Hematopoietic multipotent progenitor cell treated with erythropoietin and hydrocortisone succinate and interleukin-3 and kit ligand, for 15 days (in vitro differentiated cells): Measurements from ENCODE around the gene ADAM12.

Experiments used
- DNase-seq: peaks from one replicate; pipeline ENCODE4 v3.0.0-alpha.2; 2015; ENCODE audit warnings: low spot score

The ADAM12 gene

DNA sequence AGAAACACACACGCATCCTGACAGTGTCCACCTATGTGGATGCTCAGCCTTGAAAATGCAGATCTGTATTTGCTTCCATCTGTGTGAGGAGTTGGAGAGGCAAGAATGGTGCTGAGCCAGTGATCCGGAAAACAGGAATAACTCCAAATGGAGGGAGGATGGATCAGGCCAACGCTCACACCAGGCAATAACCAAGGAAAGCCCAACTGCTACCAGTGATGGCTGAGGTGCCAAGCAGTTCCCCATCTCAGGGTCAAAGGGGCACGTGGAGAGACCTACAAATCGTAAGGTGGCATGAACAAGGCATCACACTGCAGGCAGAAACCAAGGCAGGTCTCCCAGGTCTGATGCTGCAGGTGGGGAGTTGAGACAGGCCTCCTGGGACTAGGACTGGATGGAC, 153.6 kb downstream of the ADAM12 start:
- no peak for DNase-seq

DNA sequence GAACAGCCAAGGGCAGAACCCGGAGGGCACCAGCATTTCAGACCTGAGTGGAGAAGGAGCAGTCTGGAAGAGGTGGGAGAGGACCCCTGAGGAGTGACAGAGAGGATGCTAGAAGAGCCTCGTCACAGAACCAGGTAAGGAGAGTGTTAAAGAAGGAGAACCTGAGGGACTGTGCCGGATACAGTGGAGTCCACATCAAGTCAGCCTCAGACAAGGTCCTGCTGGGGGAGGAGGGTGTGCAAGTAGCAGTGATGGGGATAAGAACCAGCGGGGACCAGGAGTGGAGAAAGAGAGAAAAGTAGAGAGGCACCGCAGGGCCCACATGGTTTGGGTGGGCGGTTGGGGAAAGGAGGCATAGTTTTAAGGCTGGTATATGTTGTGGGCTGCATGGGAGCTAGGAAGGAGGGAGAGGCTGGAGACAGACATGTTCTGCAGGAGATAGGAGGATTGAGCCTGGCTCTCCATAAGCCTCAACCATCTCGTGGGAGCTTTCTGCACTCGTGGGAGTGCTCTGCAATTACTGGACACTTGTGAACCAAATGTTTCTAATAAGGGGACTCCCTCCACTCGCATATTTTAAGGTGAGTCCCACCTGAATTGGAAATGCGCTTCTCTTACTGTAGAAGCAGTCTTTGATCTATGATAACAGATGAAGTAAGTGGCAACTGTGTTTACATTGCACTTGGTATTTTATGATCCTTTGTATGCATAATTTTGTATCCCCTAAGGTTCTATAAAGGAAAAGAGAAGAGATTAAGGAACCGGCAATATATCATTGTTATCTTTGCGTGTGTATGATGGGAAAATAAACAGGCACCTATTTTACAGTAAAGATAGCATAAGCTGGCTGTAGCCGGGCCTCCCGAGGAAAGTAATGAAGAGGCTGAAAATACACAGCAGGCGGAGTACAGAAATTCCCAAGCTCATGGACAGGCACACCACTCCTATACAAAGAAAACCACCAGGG, 154.8 kb downstream of the ADAM12 start:
- DNase-seq: no peak

DNA sequence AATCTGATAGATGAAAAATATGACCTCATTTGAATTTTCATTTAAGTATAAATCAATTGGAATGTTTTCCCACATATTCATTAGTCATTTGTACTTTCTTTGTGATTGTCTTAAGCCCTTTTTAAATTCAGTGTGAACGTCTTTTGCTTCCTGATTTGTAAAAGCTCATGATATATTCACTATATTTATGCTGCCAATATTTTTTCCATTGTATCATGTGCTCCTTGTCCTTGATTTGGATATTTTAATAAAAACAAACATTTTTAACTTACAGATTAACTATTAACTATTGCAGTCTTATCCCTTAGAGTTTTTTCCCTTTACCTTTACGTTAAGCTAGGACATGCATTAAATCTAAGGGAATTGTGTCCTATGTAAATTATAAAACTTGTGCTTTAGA, 157.7 kb downstream of the ADAM12 start:
- DNase-seq: no peak

DNA sequence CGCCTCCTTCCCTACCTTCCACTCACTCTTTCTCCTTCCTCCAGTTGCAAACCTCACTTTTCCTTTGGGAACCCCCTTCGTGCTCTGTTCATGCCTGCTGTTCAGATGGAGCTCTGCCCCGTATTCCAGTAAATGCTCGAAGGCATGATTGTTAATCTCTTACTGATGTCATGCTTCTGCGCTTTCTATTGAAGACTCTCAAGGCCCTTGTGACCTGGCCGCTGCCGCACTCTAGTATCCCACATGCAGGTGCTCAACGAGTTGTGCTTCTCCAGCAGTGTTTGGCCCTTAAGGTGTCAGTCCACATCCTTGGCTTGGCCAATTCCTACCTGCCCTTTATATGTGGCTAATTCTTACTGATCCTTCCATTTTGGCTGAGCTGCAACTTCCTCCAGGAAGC, 158.6 kb downstream of the ADAM12 start:
- DNase-seq: no peak

DNA sequence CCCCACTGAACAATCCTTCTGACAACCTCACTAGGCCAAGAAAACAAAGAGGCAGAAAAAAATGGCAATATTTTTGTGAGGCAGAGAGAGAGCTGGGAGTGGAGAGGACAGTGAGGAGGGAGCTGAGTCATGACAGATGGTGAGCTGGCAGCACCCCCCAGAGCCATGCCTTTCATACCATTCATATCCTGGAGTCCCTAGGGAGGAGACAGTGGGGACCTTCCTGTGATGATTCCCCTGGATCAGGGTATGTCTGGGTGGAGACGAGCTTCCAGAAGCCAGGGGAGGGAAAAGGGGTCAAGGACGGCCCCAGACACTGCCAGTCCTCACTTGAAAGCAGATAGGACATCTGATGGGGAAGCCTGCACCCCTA, 160.5 kb downstream of the ADAM12 start:
- no peak for DNase-seq

DNA sequence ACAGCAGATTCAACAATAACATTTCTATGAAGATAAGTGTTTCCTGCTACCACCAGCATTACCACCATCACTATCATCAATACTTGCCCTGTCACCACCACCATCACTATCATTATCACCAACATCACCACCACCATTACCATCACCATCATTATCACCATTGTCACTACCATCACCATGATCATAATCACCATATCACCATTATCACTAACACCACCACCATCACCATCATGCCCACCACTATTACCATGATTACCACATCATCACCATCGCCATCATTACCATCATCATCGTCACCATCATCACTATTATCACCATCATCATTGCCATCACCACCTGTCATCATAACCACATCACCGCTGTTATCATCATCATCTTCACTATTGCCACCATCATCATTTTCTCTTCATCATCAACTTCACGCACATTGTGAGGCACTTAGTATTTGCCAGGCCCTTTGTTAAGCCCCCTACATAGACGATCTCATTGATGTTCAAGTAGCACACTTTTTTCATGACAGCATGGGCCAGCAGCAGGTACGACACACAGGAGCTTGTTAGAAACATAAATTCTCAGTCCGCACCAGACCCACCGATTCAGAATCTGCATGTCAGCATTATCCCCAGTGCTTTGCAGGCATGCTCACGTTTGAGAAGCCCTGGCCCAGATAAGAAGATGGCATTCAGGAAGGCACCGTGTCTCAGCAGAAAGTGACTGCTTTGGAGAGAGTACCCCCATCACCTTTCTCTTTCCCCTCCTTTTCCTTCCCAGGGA, 161.1 kb downstream of the ADAM12 start:
- no peak for DNase-seq

DNA sequence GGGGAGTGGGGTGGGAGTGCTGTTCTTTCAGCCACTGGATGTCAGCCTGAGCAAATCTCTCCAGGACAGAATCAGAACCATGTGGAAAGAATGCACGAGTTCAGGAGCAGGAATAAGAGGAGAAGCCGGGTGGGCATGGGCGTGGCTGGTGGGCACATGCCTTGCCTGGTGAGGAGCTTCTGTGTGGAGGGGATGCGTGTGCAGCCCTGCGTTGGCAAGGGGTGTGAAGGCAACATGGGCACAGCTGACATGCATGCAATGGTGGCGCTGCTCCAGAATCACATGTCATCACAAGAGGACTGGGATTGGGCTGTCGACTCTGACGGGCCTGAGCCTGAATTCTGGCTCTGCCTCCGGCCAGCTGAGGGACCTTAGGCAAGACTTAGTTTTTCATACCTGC, 162.1 kb downstream of the ADAM12 start:
- no peak for DNase-seq

DNA sequence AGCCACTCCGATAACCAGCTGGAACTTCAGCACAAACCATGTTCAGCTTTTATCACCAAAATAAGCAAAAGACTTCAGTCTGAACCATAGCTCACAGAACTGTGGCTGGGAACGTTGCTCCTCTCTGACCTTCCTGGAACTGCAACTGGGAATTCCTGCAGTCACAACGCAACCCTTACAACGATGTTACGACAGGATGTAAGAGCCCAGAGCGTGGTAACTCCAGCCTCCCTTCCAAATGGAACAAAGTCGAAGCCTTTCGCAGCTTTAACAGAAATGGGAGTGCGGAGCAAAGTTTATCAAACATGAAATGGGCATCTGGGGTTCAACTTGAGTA, 162.6 kb downstream of the ADAM12 start:
- DNase-seq: no peak

DNA sequence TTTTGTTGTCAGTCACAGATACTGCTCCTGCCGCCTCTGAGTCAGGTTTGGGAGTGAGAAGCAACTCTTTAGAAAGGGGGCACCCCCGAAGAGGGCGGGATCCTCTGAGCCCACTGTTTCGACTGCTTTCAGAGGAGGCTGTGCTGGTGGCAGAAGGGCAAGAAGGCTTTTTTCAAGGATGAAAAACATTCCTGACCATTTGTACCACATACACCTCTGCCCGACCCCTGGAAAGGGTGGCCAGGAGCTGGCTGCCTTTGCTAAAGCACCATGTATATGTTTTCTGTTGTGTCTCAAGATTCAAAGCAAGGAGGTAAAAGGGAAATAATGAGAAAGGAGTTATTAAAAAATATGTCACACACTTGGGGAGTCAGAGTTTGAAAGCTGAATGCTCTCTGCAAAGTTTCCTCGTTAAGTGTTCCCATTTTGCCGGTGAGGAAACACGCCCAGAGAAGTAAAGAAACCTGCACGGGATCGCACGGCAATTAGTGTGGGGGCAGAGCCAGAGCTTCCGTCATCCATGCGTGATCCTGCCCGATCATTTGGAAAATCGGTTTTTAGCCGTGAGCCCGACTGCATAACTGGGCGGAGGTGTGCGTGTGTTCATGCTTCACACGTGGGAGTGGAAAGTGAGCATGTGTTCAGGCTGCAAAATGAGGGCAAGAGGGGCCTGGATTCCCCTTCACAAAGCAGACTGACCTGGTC, 163.2 kb downstream of the ADAM12 start:
- no peak for DNase-seq

DNA sequence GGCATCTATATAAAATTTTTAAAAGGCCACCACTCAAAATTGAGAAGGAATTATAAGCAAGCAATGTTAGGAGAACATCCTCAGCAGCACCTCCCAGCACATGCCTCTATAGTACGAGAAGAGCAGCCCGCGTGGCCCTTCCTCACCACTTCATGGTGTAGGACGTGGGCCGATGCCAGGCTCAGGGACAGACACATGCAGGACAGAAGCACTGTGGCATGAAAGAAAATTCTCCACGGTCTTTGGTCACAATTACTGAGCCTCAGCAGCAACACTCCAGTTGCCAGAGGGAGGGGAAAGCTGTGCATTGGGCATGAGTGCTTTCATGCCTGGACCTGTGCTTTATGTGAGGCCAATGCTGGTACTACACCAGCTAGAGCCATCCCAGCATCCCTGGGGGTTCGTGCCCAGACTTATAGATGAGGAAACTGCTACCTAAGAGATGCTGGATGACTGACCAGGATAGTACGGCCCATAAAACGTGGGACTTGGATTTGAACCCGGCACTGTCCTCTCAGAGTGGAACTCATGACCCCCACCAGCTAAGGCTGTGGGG, 164.7 kb downstream of the ADAM12 start:
- no peak for DNase-seq

DNA sequence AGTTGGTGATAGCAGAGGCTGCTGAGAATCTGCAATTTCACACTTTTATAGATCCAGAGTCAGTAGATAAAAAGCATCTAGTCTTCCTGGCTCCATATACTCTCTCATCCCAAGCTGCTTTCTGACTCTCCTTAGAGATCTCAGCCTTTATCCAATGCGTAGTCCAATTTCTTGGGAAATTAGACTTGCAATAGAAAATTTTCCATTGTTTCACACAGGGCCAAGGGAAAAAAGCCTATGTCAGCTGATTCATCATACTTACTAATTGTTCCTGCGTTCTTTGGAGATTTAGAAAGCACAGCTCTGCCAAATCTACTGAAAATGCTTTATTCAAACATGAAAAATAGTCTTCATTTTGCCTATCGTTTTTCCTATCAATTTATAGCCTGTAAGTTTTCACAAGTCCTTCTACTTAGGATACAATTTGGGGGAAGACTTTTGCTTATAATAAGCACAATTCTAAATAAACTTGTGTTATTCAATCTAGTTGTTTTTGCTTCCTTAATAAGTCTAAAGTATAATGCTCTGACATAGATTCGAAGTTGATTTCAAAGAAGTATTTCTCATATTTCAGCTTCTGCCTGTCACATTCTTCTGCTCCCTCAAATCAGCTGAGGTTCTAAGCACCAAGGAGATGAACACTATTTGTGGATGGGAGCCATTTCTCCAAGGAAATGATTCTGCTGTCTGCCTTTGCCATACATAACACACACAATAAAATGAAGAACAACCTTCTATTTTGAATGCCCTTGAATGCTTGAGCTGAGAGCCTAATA, 165.4 kb downstream of the ADAM12 start:
- no peak for DNase-seq

DNA sequence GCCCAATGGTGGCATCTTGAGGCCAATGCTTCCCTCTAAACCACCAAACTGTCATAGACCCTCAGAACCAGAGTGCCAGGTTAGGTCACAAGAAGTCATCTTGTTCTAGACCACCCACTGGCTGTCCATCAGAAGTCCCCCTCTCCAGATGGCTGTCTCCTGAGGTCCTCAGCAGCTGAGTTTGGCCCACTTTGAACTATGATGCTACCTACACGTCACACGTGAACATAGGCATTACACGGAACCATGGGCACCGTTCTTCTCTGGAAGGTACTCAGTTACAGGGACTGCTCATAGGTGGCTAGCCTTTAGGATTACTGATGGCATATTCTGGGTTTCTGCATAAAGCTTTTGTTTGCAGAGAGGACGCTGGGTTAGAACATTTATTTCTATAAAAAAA, 166.4 kb downstream of the ADAM12 start:
- no peak for DNase-seq

DNA sequence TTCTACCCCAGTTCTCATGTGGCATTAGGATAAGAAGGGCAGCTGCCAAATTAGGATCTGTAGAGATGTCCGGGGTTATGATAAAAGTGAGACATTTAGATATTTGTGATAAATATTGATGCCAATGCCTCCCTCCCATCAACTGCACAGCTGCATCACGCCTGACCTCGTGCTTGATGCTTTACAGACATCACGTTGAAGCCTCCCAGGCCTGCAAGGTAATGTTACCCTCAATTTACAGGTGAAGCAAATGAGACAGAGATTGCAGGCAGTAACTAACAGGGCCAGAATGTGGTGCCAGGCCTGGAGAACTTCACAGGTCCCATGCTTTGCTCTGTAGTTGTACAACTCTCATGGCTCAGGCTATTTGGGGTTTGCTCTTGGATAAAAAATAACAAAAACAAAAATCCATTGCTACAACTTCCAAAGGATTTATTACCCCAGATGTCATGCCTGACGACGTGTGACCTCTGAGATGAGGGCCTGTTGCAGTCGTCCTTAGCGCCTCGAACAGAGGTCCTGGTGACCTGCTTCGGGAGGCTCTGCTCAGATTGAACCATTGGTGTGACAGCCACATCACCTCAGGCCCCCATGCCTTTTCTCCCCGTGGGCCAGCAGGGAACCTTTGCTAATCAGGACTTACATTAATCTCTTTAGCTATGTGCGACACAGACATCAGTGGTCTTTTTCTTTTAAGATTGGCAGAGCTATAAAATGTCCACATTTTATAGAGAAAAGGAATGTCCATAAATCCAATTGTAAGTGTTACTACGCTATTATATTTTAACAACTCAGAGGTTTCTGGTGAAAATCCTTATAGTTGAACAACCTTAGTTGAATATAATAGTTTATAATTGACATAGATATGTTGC, 169.3 kb downstream of the ADAM12 start:
- DNase-seq: no peak

DNA sequence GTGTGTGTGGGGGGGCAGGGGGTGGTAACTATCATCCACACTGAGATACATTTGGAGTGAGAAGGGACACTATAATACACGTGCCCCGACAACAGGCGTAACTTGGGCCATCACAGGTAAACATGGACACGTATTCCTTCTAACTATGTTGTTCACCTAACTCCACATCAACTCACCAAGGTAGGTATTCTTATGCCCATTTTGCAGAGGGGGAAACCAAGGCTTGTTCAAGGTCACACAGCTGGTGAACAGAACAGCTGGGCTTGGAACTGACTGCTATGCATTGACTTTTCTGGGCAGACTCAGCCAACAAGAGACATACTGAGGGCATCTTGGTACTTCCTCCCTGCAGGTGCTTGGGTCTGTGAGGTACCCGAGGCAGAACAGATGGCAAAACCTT, 170.1 kb downstream of the ADAM12 start:
- no peak for DNase-seq

DNA sequence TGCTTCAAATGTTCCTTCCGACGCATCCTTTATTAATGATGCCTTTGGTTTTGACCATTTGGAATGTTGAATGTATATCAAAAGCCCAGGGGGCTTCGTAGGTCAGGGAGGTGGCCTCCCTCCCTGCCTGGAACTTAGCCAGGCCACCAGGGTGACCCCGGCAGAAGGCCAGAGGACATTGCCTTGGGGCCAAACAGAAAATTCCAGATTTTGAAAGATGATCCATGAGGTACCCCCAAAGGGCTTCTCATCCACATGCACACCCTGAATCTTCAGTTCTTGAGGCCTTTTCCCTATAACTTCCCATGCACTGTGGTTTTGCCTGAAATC, 171.7 kb downstream of the ADAM12 start:
- no peak for DNase-seq

DNA sequence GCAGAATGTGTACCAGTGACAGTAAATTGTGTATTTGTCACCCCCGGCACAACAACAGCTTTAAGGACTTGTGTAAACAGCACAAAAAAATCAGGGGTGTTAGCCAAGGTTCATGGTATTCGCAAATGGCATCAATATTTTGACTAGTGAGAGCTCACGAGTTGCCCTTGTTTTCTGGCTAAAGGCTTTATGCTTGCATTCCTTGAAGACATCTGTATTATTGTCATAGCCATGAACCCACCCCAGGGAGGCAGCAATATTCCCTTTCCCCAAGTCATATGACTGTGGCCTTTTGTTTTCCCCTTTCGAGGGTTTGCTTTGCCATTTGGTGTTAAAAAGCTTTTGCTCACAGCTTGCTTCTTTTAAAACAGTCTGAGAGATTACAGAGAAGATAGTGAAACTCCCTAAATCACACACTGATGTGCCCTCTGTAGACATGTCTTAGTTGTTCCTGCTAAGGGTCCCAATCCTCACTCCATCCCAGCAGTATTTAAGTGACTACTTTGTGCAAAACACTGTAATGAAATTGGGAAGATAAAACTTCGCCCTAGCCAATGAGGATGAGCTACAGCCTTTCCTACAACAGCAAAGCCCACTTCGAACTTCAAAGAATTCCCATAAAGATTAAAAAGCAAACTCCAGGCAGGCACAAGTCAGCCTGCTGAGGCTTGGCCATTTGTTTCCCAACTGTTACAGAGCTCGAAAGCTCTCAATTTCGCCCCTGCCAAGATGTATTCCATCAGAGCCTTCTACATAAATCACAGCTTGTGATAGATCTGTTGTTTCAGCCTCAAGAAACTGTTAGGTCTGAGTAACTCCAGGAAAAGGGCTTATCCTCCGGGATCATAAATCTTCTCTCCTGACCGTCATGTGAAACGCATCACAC, 172.3 kb downstream of the ADAM12 start:
- DNase-seq: no peak

DNA sequence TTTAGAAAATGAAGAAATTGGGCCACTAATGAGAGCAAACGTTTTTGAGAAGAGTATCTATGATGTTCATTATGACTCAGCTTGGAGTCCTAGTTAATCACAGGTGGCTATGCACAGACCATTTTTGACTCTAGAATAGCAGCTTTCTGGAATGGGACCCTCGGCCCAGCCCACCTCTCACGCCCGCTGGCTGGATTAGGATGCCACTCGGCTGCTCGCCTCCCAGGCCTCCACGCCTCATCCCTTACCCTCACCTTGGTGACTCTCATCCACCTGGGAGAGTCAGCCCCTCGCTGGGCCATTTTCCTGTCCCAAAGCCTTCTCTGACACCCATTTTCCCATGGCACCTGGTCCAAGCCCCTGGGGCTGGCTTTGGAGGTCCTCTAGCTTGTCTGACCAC, 173.6 kb downstream of the ADAM12 start:
- DNase-seq: no peak

DNA sequence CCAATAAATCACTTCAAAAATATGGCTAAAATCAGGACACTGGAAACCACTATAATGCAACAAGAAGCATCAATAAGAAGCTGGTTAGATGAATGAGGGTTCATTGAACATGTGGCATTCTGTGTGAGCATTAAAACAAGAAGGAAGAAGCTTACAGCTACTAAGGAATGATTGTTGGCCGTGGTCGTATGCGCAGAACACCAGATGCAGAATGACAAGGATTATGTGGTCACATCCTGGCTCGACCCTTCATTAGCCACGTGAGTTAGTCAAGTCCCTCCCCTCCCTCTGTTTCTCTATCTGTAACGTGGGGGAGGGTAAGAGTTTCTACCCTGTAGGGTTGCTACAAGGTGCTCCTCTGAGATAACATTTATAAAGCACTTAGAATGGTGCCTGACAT, 174.3 kb downstream of the ADAM12 start:
- DNase-seq: no peak

DNA sequence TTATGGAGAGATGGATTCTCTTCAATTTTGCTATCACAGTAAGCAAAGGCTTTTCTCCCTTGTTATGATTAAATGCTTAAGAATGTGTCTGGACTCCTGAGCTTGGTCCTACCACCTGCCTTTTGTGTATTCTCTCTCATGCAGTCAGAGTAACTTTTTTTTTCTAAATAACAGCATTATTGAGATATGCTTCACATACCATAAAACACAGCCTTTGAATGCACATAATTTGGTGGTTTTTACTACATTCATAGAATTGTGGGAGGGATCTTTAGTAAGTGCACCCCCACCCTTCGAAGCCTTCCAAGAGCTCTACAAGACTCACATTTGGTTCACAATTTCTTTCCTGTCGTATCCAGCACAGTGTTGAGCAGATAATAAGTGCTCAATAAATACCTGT, 175.5 kb downstream of the ADAM12 start:
- no peak for DNase-seq
